Natural killer cell treated with Interleukin-12 subunit alpha and Interleukin-12 subunit beta and Interleukin-15 and Interleukin-18, amount 100 ng/mL, for 72 hours (primary cell): ENCODE data around the gene DPM3. TPM values are rescaled to one million over a fixed set of nuclear protein-coding genes. Genes with fewer than 3 reads are reported as not detected.
A peak's percentile ranks its signal among the peaks of the same experiment; 100 is the strongest.

Experiments
- ATAC-seq, 2 donors: fragments of 150-1000 bp; cut with Tn5 transposase in 1 of 2; sonication (Bioruptor Pico), chemical (Tn5 transposase) in 1 of 2; 2 replicates each; pipeline ENCODE4 v1.10.0; 2021
- DNase-seq: peaks from one replicate; pipeline ENCODE4 v3.0.0; 2022; ENCODE audit warnings: low spot score
- H3K27ac Mint-ChIP-seq, 2 donors: 1 replicate in 1 of 2; 2 replicates in 1 of 2; pipeline ENCODE4 v1.8.0; 2022; ENCODE audit warnings: mixed read lengths in 2 of 2, mild to moderate bottlenecking in 1 of 2, moderate library complexity in 1 of 2
- H3K27me3 Mint-ChIP-seq, 2 donors: 1 replicate in 1 of 2; 2 replicates in 1 of 2; pipeline ENCODE4 v1.8.0; 2022; ENCODE audit warnings: mixed read lengths in 2 of 2
- H3K36me3 Mint-ChIP-seq: one replicate; pipeline ENCODE4 v1.8.0; 2022; ENCODE audit warnings: mixed read lengths
- H3K4me1 Mint-ChIP-seq, 2 donors: 1 replicate in 1 of 2; 2 replicates in 1 of 2; pipeline ENCODE4 v1.8.0; 2022; ENCODE audit warnings: low read depth in 2 of 2, mixed read lengths in 2 of 2, mild to moderate bottlenecking in 1 of 2
- H3K4me3 Mint-ChIP-seq: one replicate; pipeline ENCODE4 v1.8.0; 2022; ENCODE audit warnings: mixed read lengths
- H3K9me3 Mint-ChIP-seq: 2 replicates; pipeline ENCODE4 v1.8.0; 2022; ENCODE audit warnings: mixed read lengths
- total RNA-seq, 2 donors: library from RNA; stranded (reverse); gene quantifications; one replicate each; pipeline ENCODE4 v1.2.3, GENCODE V29; 2022

DPM3 gene
- total RNA-seq, 2 donors from 2014 or later = 26.0 to 31.1 TPM

GRCh38 chr1:155131285-155131684, 9.0 kb downstream of the DPM3 start:
- H3K4me3 Mint-ChIP-seq = no peak overlapping the region
- H3K9me3 Mint-ChIP-seq = no peaks in the 10 kb centered on the region
- H3K27ac Mint-ChIP-seq = peak overlapping the region in 1 of 2 donors; percentile 7
- peaks cover 36 to 37% of the 10 kb centered on the region in 2 donors for H3K4me1 Mint-ChIP-seq
- DNase-seq (no peak), ATAC-seq (no peak)
- no peaks in the 10 kb centered on the region for H3K36me3 Mint-ChIP-seq
- H3K27me3 Mint-ChIP-seq = peaks cover 18 to 23% of the 10 kb centered on the region in 2 donors

GRCh38 chr1:155130272-155131006, 9.9 kb downstream of the DPM3 start:
- Mint-ChIP-seq H3K4me3 (no peak overlapping the region), H3K4me1 (peaks cover 29 to 31% of the 10 kb centered on the region in 2 donors), H3K9me3 (no peaks in the 10 kb centered on the region), H3K27ac (no peak overlapping the region), H3K36me3 (no peaks in the 10 kb centered on the region), H3K27me3 (peaks cover 21 to 23% of the 10 kb centered on the region in 2 donors)
- ATAC-seq (no peak), DNase-seq (no peak)

- ATAC-seq (no peak), DNase-seq (no peak)
- peaks cover 22% of the 10 kb centered on the region in 2 donors for H3K4me1 Mint-ChIP-seq
- peak overlapping the region in 1 of 2 donors; percentile 12 for H3K27ac Mint-ChIP-seq
- H3K4me3 Mint-ChIP-seq = peak overlapping the region; percentile 90
- no peaks in the 10 kb centered on the region for H3K9me3 Mint-ChIP-seq
- no peaks in the 10 kb centered on the region for H3K36me3 Mint-ChIP-seq
- peaks cover 21 to 23% of the 10 kb centered on the region in 2 donors for H3K27me3 Mint-ChIP-seq
Observed at GRCh38 chr1:155128755-155129473, 11.4 kb downstream of the DPM3 start.

DNA sequence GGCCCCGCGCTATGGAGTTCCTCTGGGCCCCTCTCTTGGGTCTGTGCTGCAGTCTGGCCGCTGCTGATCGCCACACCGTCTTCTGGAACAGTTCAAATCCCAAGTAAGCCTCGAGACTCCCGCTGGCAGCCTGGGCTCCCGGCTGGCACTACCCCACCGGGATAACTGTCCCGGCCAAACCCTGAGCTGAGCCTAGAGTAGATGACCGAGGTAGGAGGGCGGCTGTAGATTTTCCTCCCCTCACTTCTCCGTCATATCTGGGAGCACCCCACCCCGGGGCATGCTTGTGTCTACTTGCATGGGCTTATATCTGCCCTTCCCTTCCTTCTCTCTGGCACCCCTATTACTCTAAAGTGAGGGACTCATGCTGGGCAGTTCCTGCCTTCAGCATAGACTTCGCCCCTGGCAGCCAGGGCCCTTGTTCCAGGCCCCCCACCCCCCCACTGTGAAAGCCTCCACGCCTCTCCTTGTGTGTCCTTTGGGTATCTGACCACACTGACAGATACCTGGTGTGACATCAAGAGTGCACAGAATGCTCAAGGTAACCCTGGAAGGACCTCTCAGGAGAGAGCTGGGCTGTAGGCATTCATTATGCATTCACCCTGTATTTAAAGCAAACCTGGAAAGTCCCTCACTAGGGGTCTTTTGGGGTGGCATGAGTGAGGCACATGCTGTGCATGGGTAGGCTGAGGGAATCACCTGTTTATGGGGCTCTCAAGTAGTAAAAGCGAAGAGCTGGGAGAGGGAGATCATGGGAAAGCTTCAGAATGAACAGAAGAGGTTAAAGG, 12.2 kb downstream of the DPM3 start:
- ATAC-seq (no peak), DNase-seq (no peak)
- Mint-ChIP-seq H3K27me3 (peaks cover 21 to 23% of the 10 kb centered on the region in 2 donors), H3K9me3 (no peaks in the 10 kb centered on the region), H3K4me3 (peak overlapping the region; percentile 90), H3K4me1 (peaks cover 22% of the 10 kb centered on the region in 2 donors), H3K36me3 (no peaks in the 10 kb centered on the region), H3K27ac (peak overlapping the region in 1 of 2 donors; percentile 12)

- peaks cover 21 to 23% of the 10 kb centered on the region in 2 donors for H3K27me3 Mint-ChIP-seq
- peak within 1 kb of the TSS in 1 of 2 donors; percentile 12 for H3K27ac Mint-ChIP-seq
- ATAC-seq = peak; percentile 66 to 77
- peak within 1 kb of the TSS; percentile 90 for H3K4me3 Mint-ChIP-seq
- H3K9me3 Mint-ChIP-seq = no peaks in the 10 kb centered on the region
- peaks cover 22% of the 10 kb centered on the region in 2 donors for H3K4me1 Mint-ChIP-seq
- H3K36me3 Mint-ChIP-seq = no peaks in the 10 kb centered on the region
- DNase-seq = no peak
Observed at GRCh38 chr1:155127105-155127966, 13.0 kb downstream of the DPM3 start, which contains the start of gene EFNA1. Gene EFNA1, plus strand, starts transcription at chr1:155127876. Its CDS starts 102 bp downstream, at chr1:155127978.

DNA sequence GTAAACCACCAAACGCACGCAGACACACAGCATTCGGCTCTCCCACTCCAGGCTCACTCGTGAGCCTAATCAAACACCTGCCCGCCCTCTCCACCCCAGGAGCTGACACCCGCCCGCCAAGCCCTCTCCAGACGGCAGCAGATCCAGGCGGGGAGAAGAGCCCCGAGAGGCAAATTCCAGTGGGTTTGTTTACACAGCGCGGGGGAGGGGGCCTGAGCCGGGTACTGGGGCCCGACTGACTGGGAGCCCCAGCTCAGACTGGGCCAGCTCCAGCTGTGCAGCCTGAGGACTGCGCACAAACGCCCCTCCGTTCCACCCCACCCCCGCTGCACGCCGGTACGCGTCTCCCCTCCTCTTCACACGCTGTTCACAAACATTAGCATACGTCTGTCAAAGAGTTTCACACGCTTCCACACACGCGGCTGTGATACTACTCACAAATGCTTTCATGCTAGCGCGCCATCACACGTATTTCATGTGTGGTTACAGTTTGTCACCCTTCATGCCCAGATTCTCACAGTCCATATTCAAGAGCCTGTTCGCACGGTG, 13.7 kb downstream of the DPM3 start:
- peaks cover 22% of the 10 kb centered on the region in 2 donors for H3K4me1 Mint-ChIP-seq
- H3K36me3 Mint-ChIP-seq = no peaks in the 10 kb centered on the region
- no peaks in the 10 kb centered on the region for H3K9me3 Mint-ChIP-seq
- H3K27ac Mint-ChIP-seq = no peak overlapping the region
- ATAC-seq (peak; percentile 66 to 79), DNase-seq (no peak)
- peak overlapping the region; percentile 90 for H3K4me3 Mint-ChIP-seq
- H3K27me3 Mint-ChIP-seq = peaks cover 21 to 23% of the 10 kb centered on the region in 2 donors

DNA sequence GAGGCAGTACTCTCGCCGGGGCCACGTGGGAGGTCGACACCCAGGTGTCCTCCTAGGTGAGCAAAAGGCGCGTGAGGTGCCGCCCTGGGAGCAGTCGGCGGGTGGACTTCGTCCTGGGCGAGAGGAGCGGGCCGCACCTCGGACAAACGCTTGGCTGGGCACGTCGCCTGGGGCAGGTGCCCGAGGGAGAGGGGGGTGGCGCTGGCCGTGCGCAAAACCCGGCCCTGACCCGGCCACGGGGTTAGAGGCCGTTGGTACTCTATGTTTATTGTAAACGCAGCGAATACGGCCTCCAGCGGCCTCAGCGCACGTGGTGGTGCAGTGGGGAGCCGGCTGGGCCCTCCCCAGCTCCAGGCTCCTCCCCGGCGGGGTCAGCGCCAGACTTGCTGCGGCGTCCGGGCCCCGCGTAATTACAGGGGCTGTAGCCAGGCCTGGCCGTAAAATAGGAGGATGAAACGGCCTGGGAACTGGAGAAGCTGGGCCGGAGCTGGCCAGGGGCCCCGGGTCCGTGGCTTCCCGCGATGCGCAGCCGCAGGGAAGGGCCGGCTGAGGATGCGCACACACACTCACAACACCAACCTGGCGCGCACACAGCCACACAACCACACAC, 14.3 kb downstream of the DPM3 start:
- Mint-ChIP-seq H3K9me3 (no peaks in the 10 kb centered on the region), H3K36me3 (no peaks in the 10 kb centered on the region), H3K27ac (no peak overlapping the region), H3K4me3 (no peak overlapping the region), H3K4me1 (peaks cover 22% of the 10 kb centered on the region in 2 donors), H3K27me3 (peaks cover 23 to 24% of the 10 kb centered on the region in 2 donors)
- ATAC-seq (no peak), DNase-seq (no peak)

DNA sequence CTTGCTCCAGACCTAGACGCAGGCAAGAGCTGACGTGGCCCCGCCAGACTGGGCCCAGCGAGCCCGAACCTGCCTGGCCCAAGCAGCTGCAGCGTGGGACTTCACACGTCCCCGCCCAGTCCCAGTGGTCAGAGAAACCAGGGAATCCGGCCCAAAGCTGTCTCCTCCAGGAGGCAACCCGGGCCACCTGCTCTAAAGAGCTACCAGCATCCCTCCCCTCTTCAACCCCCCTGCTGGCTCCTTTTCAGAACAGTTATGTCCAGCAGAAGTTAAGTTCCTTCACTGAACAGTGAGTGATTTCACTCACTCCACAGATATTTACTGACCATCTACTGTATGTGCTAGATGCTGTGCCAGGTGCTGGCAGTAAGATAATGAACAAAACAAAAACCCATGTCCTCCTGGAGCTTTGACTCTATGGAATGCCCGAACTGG, 14.8 kb downstream of the DPM3 start:
- H3K4me3 Mint-ChIP-seq = no peak overlapping the region
- H3K27ac Mint-ChIP-seq = no peak overlapping the region
- H3K9me3 Mint-ChIP-seq = no peaks in the 10 kb centered on the region
- no peak for ATAC-seq
- peaks cover 22% of the 10 kb centered on the region in 2 donors for H3K4me1 Mint-ChIP-seq
- peaks cover 23% of the 10 kb centered on the region in 2 donors for H3K27me3 Mint-ChIP-seq
- DNase-seq = no peak
- no peaks in the 10 kb centered on the region for H3K36me3 Mint-ChIP-seq

DNA sequence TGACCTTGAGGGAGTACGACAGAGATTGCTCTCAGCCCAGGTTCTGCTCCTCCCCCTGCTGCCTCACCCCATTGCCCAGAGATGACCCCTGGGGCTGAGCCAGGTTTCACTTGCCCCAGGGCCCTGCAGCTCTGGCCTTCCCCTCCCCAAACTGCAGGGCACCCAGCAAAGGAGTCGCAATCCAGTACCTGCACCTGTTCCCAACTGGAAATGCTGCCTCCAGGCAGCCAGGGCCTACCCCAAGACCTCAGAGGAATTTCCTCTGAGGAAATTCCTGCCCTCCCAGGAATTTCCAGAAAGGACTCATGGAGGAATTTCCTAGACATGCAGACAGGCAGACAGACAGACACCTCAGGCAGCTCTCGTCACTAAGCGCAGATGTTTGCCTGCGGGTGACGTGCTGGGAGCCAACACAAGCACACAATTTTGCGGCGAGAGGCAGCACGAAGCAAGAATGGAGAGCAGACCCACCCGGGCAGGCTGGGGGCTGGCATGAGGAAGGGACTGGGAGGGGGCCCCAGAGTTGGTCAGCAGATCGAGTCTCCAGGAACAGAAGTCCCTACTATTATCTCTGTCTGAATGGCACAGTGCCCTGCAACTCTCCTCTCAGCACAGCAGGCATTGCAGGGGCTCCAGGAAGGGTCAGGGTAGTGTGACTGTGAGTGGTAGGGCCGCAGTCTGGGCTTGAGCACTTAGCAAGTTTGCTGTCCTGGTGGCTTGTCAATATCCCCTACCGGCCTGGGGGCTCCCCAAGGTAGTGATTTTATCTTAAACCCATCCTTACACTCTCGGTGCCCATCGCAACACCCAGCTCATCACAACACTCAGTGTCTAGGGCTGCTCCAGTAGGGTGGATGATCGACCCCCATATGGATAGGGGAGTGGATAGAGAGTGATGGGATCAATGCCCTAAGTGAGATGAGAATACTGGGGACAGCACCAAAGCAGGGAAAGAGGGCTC, 15.5 kb downstream of the DPM3 start:
- H3K9me3 Mint-ChIP-seq = no peaks in the 10 kb centered on the region
- H3K4me3 Mint-ChIP-seq = no peak overlapping the region
- DNase-seq (no peak), ATAC-seq (no peak)
- H3K36me3 Mint-ChIP-seq = no peaks in the 10 kb centered on the region
- peaks cover 22% of the 10 kb centered on the region in 2 donors for H3K4me1 Mint-ChIP-seq
- H3K27me3 Mint-ChIP-seq = peaks cover 24 to 28% of the 10 kb centered on the region in 2 donors
- H3K27ac Mint-ChIP-seq = no peak overlapping the region

DNA sequence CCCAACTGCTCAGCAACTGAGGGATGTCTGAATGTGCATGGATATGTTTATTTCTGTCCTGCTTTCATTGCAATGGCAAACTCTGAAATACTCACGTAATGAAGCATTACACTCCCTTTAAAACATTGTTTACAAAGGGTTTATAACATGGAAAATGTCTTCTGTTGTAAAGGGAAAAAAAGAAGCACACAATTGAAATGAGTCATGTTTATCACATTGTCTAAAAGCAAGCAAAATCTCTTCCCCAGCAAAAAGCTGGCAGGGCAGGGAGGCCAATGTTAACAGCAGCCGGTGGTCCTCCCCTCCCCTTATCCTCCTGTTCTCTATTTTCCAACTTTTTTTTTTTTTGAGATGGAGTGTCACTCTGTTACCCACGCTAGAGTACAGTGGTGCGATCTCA, 16.5 kb downstream of the DPM3 start:
- peaks cover 18 to 20% of the 10 kb centered on the region in 2 donors for H3K4me1 Mint-ChIP-seq
- ATAC-seq (no peak), DNase-seq (no peak)
- H3K27me3 Mint-ChIP-seq = peaks cover 21 to 23% of the 10 kb centered on the region in 2 donors
- H3K36me3 Mint-ChIP-seq = no peaks in the 10 kb centered on the region
- no peaks in the 10 kb centered on the region for H3K9me3 Mint-ChIP-seq
- H3K4me3 Mint-ChIP-seq = no peak overlapping the region
- H3K27ac Mint-ChIP-seq = no peak overlapping the region

- Mint-ChIP-seq H3K36me3 (no peaks in the 10 kb centered on the region), H3K27me3 (peaks cover 15% of the 10 kb centered on the region in 2 donors), H3K27ac (no peak overlapping the region), H3K9me3 (no peaks in the 10 kb centered on the region), H3K4me1 (peaks cover 7% of the 10 kb centered on the region in 2 donors), H3K4me3 (no peak overlapping the region)
- no peak for ATAC-seq
- DNase-seq = no peak
Observed at GRCh38 chr1:155122308-155122707, 18.0 kb downstream of the DPM3 start.
